Spleen (tissue), 7 donors: Measurements from ENCODE around the gene ZNF397.

Source experiments
- CTCF ChIP-seq, 11 experiments: fragments of 200-600 bp in 7 of 11; fragments of 450-650 bp in 4 of 11; sonication (generic) in 4 of 11; IDR thresholded peaks in 8 of 11; conservative IDR thresholded peaks in 3 of 11; 1 replicate in 7 of 11; 2 replicates in 4 of 11; pipeline versions ENCODE4 v1.4.0 to v1.8.0; 2016 to 2021; ENCODE audit warnings: antibody characterized with exemption in 11 of 11, inconsistent platforms in 4 of 11, mild to moderate bottlenecking in 1 of 11
- POLR2A ChIP-seq, 3 donors: fragments of 450-650 bp; IDR thresholded peaks; one replicate each; pipeline ENCODE4 v1.5.1; 2017; ENCODE audit warnings: antibody characterized with exemption in 3 of 3, mild to moderate bottlenecking in 1 of 3
- POLR2AphosphoS5 ChIP-seq, 3 donors: sonication (generic); formaldehyde crosslinking; IDR thresholded peaks; one replicate each; pipeline ENCODE4 v1.5.1; 2017; ENCODE audit warnings: antibody characterized with exemption in 3 of 3
- donor health status: DM: no; HTN: no; CAD: no; lungs with moderate emphysema.
- donor health status: DM: no; HTN: no; CAD: no.
- donor health status: DM: no; HTN: no; CAD: no.

DNA sequence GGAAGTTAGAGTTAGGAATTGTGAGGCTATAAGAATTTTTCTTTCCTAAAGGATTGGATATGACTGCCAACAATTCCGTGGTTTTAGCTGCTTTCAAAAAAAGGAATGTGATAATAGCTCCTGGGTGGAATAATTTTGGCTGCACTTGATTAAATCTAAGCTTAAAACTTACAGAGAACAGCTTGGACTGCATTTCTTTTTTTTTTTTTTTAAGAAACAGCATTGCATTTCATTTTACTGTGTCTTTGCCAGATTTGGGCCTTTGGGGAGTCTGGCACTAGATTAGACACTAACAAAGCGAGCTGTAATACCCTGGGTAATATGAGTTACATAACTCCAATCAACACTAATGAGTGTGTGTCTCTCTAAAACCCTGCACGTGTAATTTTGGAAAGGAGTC is 37.8 kb upstream of the ZNF397 start:
- TF ChIP-seq POLR2A (IDR thresholded peaks at IDR 0.05) = no peak
- TF ChIP-seq CTCF (IDR thresholded peaks at IDR 0.05 in 8 of 11, conservative IDR thresholded peaks at IDR 0.05 in 3 of 11) = no peak
- no peak for TF ChIP-seq POLR2AphosphoS5 (IDR thresholded peaks at IDR 0.05)
